ENCODE data around the gene TCP11L2.

Gene TCP11L2

DNA sequence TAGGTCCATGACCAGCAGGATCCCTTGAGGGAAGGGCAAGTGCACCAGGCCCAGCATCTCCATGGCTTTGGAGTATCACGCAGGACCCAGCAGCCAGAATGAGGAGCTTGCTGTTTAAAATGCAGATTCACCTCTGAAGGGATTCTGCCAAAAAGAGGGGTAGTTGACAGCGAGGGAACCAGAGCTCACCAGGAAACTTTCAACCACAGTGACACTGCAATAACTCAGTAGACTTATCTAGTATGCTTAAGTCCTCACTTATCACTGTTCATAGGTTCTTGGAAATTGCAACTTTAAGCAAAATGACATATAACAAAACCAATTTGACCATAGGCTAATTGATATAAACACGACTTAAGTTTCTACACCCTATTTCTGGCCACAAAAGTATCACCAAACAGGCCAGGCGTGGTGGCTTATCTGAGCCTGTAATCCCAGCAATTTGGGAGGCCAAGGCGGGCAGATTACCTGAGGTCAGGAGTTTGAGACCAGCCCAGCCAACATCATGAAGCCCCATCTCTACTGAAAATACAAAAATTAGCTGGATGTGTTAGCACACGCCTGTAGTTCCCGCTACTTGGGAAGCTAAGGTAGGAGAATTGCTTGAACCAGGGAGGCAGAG is 33.3 kb upstream of the TCP11L2 start:
- H3K36me3 ChIP-seq (ENCODE audit: control insufficient read depth in 2 of 2, insufficient read depth in 1 of 2, low read length in 2 of 2): no peaks in the 10 kb centered on the region
- TF ChIP-seq ZNF121 (tag by site-specific recombination; IDR thresholded peaks at IDR 0.05) (no peak), ZNF239 (tag by site-specific recombination; IDR thresholded peaks at IDR 0.05) (no peak), ZNF132 (tag by site-specific recombination; IDR thresholded peaks at IDR 0.05; ENCODE audit: borderline replicate concordance) (no peak)
- ChIA-PET POLR2A (no interaction called here), CTCF (interaction anchor here (1.0 to 5.2 kb wide), 2 partner anchors 13 to 42 kb away, joined by 4 to 25 read pairs; no protein-coding TSS in a partner anchor)
- H3K4me1 ChIP-seq (ENCODE audit: control insufficient read depth, insufficient read depth, low read length): no peaks in the 10 kb centered on the region
- H3K27ac ChIP-seq (ENCODE audit: extremely low read depth, low read depth, low read length): no peak overlapping the region
- H3K9me3 ChIP-seq (ENCODE audit: control insufficient read depth, insufficient read depth, low read depth, low read length): no peaks in the 10 kb centered on the region
- H3K4me3 ChIP-seq (ENCODE audit: low read depth, low read length): no peak overlapping the region

DNA sequence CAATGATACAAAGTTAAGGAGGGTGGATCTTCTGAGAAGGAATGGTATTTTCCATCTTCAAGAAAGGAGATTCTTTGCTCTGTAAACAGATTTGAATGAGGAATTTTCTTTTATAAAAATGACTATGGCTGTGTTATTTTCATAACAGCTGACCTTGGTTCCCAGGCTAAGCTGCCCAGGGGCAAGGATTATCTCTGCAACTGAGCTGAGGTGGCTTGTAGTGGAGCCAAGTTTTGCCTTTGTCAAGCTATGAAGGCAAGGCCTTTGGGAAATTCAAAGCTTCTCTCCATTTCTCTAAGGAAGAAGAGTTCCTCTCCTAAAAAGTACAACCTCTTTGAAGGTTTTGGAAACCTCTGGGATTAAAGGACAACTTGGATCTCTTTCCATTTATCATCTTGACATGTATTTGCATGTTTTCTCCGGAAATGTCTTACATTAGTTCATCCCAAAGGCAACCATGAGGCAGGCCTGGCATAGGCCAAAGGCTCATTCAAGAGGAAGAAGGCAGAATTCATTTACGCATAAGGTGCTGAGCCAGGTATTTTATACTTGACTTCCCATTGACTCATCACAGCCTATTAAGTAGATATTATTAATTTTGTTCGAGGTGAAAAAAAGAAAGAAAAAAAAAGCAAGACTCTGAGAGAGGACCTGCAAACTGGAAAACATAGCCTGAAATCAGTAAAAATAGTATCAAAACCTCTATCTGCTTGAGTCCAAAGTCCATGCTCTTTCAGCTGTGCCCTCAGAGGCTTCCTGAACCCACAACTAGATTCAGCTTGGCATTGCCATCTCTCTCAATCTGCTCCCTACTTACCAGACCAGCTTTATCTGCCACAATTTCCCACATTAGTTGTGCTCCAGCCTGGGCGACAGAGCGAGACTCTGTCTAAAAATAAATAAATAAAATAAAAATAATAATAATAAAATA is 30.7 kb upstream of the TCP11L2 start:
- TF ChIP-seq FEZF1 (tag by site-specific recombination; IDR thresholded peaks at IDR 0.05) (no peak), ZBTB8A (tag by site-specific recombination; IDR thresholded peaks at IDR 0.05) (no peak), ZNF140 (tag by site-specific recombination; IDR thresholded peaks at IDR 0.05) (no peak), ZFP3 (tag by site-specific recombination; IDR thresholded peaks at IDR 0.05; ENCODE audit: low read depth) (no peak), ZNF843 (tag by site-specific recombination; IDR thresholded peaks at IDR 0.05) (no peak), ZNF426 (tag by site-specific recombination; IDR thresholded peaks at IDR 0.05) (no peak), ZNF114 (tag by site-specific recombination; IDR thresholded peaks at IDR 0.05) (no peak), ZNF302 (tag by site-specific recombination; IDR thresholded peaks at IDR 0.05; ENCODE audit: low read depth) (no peak), GLI4 (tag by site-specific recombination; IDR thresholded peaks at IDR 0.05) (no peak), ZNF274 (IDR thresholded peaks at IDR 0.05; ENCODE audit: low read length) (no peak), ZNF274 (tag by site-specific recombination; IDR thresholded peaks at IDR 0.05; ENCODE audit: borderline replicate concordance) (no peak), ZNF776 (tag by site-specific recombination; IDR thresholded peaks at IDR 0.05; ENCODE audit: borderline replicate concordance) (no peak)
- Histone ChIP-seq H3K4me1 (ENCODE audit: control insufficient read depth, insufficient read depth, low read length) (no peaks in the 10 kb centered on the region), H3K4me3 (ENCODE audit: low read depth, low read length) (no peak overlapping the region), H3K27ac (ENCODE audit: extremely low read depth, low read depth, low read length) (no peak overlapping the region), H3K9me3 (ENCODE audit: control insufficient read depth, insufficient read depth, low read depth, low read length) (no peaks in the 10 kb centered on the region), H3K36me3 (ENCODE audit: control insufficient read depth in 2 of 2, insufficient read depth in 1 of 2, low read length in 2 of 2) (no peaks in the 10 kb centered on the region)
- ChIA-PET CTCF (interaction anchor here (0.5 to 2.1 kb wide), 4 partner anchors 10 to 74 kb away, joined by 3 to 18 read pairs (median 3); no protein-coding TSS in a partner anchor), POLR2A (no interaction called here)

DNA sequence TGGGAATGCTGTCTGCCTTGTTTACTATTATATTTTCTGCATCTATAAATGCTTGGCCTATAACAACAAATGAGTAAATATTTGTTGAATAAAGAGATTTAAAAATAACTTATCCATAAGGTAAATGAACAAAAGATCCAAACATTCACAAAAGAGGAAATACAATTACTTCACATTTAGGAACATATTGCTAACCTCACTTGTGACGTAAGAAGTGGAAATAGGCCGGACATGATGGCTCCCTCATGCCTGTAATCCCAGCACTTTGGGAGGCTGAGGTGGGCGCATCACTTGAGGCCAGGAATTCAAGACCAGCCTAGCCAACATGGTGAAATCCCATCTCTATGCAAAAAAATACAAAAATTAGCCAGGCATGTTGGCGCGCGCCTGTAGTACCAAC is 29.0 kb upstream of the TCP11L2 start:
- H3K4me1 ChIP-seq (ENCODE audit: control insufficient read depth, insufficient read depth, low read length): no peaks in the 10 kb centered on the region
- CTCF ChIA-PET: interaction anchor here (2.1 kb wide), 1 partner anchor 9 kb away, joined by 18 read pairs; no protein-coding TSS in a partner anchor
- POLR2A ChIA-PET: no interaction called here

More for the DNA sequence above, 29.0 kb upstream of the TCP11L2 start:
- no peak overlapping the region for H3K27ac ChIP-seq (ENCODE audit: extremely low read depth, low read depth, low read length)
- TF ChIP-seq, protein P1, sequence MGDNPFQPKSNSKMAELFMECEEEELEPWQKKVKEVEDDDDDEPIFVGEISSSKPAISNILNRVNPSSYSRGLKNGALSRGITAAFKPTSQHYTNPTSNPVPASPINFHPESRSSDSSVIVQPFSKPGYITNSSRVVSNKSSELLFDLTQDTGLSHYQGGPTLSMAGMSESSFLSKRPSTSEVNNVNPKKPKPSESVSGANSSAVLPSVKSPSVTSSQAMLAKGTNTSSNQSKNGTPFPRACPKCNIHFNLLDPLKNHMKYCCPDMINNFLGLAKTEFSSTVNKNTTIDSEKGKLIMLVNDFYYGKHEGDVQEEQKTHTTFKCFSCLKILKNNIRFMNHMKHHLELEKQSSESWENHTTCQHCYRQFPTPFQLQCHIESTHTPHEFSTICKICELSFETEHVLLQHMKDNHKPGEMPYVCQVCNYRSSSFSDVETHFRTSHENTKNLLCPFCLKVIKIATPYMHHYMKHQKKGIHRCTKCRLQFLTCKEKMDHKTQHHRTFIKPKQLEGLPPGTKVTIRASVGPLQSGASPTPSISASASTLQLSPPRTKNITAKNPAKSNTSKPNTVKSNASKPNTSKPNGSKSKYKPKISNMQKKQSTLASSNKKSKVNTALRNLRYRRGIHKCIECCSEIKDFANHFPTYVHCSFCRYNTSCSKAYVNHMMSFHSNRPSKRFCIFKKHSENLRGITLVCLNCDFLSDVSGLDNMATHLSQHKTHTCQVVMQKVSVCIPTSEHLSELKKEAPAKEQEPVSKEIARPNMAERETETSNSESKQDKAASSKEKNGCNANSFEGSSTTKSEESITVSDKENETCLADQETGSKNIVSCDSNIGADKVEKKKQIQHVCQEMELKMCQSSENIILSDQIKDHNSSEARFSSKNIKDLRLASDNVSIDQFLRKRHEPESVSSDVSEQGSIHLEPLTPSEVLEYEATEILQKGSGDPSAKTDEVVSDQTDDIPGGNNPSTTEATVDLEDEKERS (tag by site-specific recombination; IDR thresholded peaks at IDR 0.05): no peak
- TF ChIP-seq ZEB2 (tag by site-specific recombination; IDR thresholded peaks at IDR 0.05): no peak
- no peak for TF ChIP-seq ZNF266 (tag by site-specific recombination; IDR thresholded peaks at IDR 0.05; ENCODE audit: low read depth)
- no peak for TF ChIP-seq ZSCAN16 (tag by site-specific recombination; IDR thresholded peaks at IDR 0.05)
- H3K4me3 ChIP-seq (ENCODE audit: low read depth, low read length): no peak overlapping the region
- no peaks in the 10 kb centered on the region for H3K9me3 ChIP-seq (ENCODE audit: control insufficient read depth, insufficient read depth, low read depth, low read length)
- no peaks in the 10 kb centered on the region for H3K36me3 ChIP-seq (ENCODE audit: control insufficient read depth in 2 of 2, insufficient read depth in 1 of 2, low read length in 2 of 2)
